Measurements from ENCODE around the gene CEP85.

- TF ChIP-seq CTCF (conservative IDR thresholded peaks at IDR 0.05) (no peak), EZH2 (IDR thresholded peaks at IDR 0.05; ENCODE audit: low read depth) (no peak)
Observed at GRCh38 chr1:26317612-26318337, 83.8 kb downstream of the CEP85 start, which contains the start of gene CD52.
